Activated CD4-positive, alpha-beta T cell treated with anti-CD3 and anti-CD28 coated beads, Interleukin-2, amount 50 U/mL, for 1 hour (primary cell): Measurements from ENCODE around the gene CD22.

Source experiments
- DNase-seq: peaks from one replicate; pipeline ENCODE4 v3.0.0-alpha.2; 2020

Gene CD22

DNA sequence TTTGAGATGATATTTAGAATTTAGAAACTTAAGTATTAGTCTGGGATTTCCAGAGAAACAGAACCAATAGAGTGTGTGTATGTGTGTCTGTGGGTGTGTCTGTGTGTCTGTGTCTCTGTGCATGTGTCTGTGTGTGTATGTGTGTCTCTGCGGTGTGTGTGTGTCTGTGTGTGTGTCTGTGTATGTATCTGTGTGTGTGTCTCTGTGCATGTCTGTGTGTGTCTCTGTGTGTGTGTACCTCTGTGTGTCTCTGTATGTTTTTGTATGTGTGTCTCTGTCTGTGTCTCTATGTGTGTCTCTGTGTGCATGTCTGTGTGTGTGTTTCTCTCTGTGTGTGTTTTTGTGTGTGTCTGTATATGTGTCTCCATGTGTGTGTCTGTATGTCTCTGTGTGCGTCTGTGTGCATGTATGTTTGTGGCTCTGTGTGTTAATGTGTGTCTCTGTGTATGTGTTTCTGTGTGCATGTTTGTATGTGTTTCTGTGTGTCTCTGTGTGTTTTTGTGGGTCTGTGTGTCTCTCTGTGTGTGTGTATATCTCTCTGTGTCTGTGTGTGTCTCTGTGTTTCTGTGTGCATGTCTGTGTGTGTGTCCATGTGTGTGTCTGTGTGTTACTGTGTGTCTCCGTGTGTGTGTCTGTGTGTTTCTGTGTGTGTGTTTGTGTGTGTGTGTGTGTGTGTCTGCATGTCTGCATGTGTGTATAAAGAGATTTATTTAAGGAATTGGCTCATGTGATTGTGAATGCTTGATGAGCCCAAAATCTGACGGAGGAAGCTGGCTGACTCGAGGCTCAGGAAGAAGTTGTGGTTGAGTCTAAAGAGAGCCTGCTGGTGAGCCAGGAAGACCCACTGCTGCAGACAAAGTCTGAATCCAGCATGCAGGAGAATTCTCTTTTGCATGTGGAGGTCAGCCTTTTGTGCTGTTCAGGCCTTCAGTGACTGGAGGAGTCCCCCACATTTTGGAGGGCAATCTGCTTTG, 64.0 kb downstream of the CD22 start:
- no peak for DNase-seq

DNA sequence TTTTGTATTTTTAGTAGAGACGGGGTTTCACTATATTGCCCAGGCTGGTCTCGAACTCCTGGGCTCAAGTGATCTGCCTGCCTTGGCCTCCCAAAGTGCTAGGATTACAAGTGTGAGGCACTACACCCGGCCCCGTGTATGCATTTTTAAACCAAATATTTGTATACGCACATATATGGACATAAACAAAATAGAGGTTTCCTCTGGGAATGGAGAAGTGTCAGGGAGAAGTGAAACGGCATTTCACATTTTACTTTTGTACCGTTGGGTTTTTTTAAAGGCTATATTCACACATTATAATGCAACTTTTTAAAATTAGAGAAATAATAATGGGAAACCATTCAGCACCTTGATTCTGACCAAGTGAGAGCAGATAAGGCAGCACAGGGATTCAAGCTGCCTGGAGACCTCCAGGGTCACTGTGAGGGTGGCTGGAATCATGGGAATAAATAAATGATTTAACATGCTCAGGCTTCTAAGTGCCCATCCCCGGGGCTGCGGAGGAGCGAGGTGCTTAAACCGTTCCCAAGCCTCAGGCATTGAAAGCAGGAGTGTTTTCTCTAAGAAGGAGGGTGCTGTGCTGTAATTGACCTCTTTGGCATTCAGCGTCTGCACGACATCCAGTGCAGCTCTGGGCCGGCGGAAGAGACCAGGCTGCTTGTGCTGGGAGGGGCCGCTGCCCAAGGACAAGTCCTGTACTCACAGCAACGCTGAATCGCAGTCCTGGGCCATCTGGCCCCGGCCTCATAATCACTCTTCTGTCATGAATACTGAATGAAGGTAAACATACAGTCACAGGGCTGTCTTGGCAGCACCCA, 66.6 kb downstream of the CD22 start:
- no peak for DNase-seq

DNA sequence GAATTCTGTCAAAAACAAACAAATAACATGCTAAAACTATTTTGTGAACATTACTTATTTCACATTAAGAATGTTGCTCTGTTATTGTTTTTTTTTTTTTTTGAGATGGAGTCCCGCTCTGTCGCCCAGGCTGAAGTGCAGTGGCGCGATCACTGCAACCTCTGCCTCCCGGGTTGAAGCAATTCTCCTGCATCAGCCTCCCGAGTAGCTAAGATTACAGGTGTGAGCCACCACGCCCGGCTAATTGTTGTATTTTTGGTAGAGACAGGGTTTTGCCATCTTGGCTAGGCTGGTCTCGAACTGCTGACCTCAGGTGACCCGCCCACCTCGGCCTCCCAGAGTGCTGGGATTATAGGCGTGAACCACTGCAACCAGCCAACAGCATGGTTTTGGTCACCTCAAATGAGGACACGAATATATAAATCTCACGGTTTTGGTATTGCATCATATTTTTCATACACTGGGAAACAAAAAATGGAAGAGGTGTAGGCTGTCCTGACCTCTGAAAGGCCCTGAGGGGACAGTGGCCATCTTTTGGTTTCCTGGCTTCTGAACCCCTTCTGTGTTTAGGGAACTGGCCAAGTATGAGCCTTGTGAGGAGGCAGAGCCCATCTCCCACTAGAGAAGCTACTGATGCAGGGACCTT, 67.4 kb downstream of the CD22 start:
- DNase-seq = no peak
